Embryonic facial prominence (tissue), 1 donor: Measurements from ENCODE around the gene MRPL9.

ENCODE experiments used
- DNase-seq: peaks from one replicate; pipeline ENCODE4 v3.0.0-alpha.2; 2016; ENCODE audit errors: extremely low spot score

The MRPL9 gene

GRCh38 chr1:151762941-151763921, at the start of gene MRPL9:
Gene MRPL9 (minus strand): TSS chr1:151763496. CDS start chr1:151763479, 17 bp downstream.
- DNase-seq: peak; percentile 61

GRCh38 chr1:151811181-151811580, 47.9 kb upstream of the MRPL9 start:
- no peak for DNase-seq

GRCh38 chr1:151809985-151810556, 46.8 kb upstream of the MRPL9 start:
- no peak for DNase-seq

- DNase-seq: no peak
Observed at GRCh38 chr1:151809290-151809984, 46.1 kb upstream of the MRPL9 start.

GRCh38 chr1:151807766-151808165, 44.5 kb upstream of the MRPL9 start:
- DNase-seq: no peak

- DNase-seq: no peak
Observed at GRCh38 chr1:151807131-151807530, 43.8 kb upstream of the MRPL9 start.

GRCh38 chr1:151806170-151806569, 42.9 kb upstream of the MRPL9 start:
- no peak for DNase-seq

- no peak for DNase-seq
Observed at GRCh38 chr1:151805066-151805820, 41.9 kb upstream of the MRPL9 start, which contains the start of gene LINGO4. Gene LINGO4 (minus strand): TSS chr1:151805419. CDS start chr1:151802704, 2,715 bp downstream.

- no peak for DNase-seq
Observed at GRCh38 chr1:151803915-151804314, 40.6 kb upstream of the MRPL9 start.

- DNase-seq: no peak
Observed at GRCh38 chr1:151803164-151803563, 39.9 kb upstream of the MRPL9 start.

- no peak for DNase-seq
Observed at GRCh38 chr1:151802372-151802771, 39.1 kb upstream of the MRPL9 start.

GRCh38 chr1:151801846-151802245, 38.5 kb upstream of the MRPL9 start:
- DNase-seq: no peak

- no peak for DNase-seq
Observed at GRCh38 chr1:151801310-151801820, 38.1 kb upstream of the MRPL9 start.

- DNase-seq: no peak
Observed at GRCh38 chr1:151800830-151801229, 37.5 kb upstream of the MRPL9 start.

GRCh38 chr1:151799179-151800022, 36.1 kb upstream of the MRPL9 start:
- DNase-seq: no peak

GRCh38 chr1:151798571-151798970, 35.3 kb upstream of the MRPL9 start:
- no peak for DNase-seq

- DNase-seq: no peak
Observed at GRCh38 chr1:151790940-151791651, 27.8 kb upstream of the MRPL9 start.

GRCh38 chr1:151790071-151790939, 27.0 kb upstream of the MRPL9 start, which contains the start of gene TDRKH:
Gene TDRKH (minus strand): TSS chr1:151790500. CDS start chr1:151783022, 7,478 bp downstream.
- DNase-seq: peak; percentile 98

- no peak for DNase-seq
Observed at GRCh38 chr1:151787689-151788088, 24.4 kb upstream of the MRPL9 start.
